H1 (cell line): ENCODE data around the gene TMBIM1. TPM values are rescaled to one million over a fixed set of nuclear protein-coding genes. Genes with fewer than 3 reads are reported as not detected.

ENCODE experiments used
- CTCF ChIA-PET: fragments of 300-600 bp; sonication (Branson Sonifier 250); formaldehyde crosslinking; loops from one replicate; lab custom pipeline; 2021; ENCODE audit not compliant: partially characterized antibody; lab: Charles Lee
- POLR2A ChIA-PET: fragments of 300-600 bp; sonication (Branson Sonifier 250); formaldehyde crosslinking; loops from one replicate; lab custom pipeline; 2021; ENCODE audit warnings: inconsistent platforms; ENCODE audit not compliant: partially characterized antibody; lab: Charles Lee
- DNase-seq, 2 experiments: peaks; one replicate each; pipeline versions ENCODE4 v3.0.0 to v3.0.0-alpha.2; 2010 to 2022; ENCODE audit warnings: low spot score in 2 of 2, low read depth in 1 of 2, mixed read lengths in 1 of 2
- FAIRE-seq: peaks from 2 replicates; lab custom pipeline; 2011; peaks lifted over from hg19 to GRCh38; lab: Jason Lieb, UNC
- H2AFZ ChIP-seq: 2 replicates; pipeline ENCODE4 v1.8.1; 2012; ENCODE audit warnings: low read length, inconsistent platforms
- H2AK5ac ChIP-seq: 2 replicates; pipeline ENCODE4 v1.6.1; 2013; ENCODE audit warnings: low read depth, low read length
- H2BK120ac ChIP-seq: replicated peaks from 2 replicates; pipeline ENCODE3; 2013; ENCODE audit warnings: low read depth, low read length, inconsistent platforms
- H2BK12ac ChIP-seq: 2 replicates; pipeline ENCODE4 v1.6.1; 2013; ENCODE audit warnings: low read depth, low read length
- H2BK15ac ChIP-seq: 2 replicates; pipeline ENCODE4 v1.6.1; 2013; ENCODE audit warnings: low read length
- H2BK20ac ChIP-seq: 2 replicates; pipeline ENCODE4 v1.6.1; 2013; ENCODE audit warnings: low read length
- H2BK5ac ChIP-seq: 2 replicates; pipeline ENCODE4 v1.6.1; 2013; ENCODE audit warnings: low read depth, low read length
- H3K14ac ChIP-seq: 2 replicates; pipeline ENCODE4 v1.6.1; 2013; ENCODE audit warnings: inconsistent platforms; ENCODE audit not compliant: insufficient read length
- H3K18ac ChIP-seq: 2 replicates; pipeline ENCODE4 v1.6.1; 2013; ENCODE audit warnings: low read length; ENCODE audit errors: extremely low read depth
- H3K23ac ChIP-seq: 2 replicates; pipeline ENCODE4 v1.6.1; 2013; ENCODE audit warnings: inconsistent platforms; ENCODE audit not compliant: insufficient read length
- H3K23me2 ChIP-seq: 2 replicates; pipeline ENCODE4 v1.6.1; 2013; ENCODE audit warnings: low read depth, low read length
- H3K27ac ChIP-seq: 2 replicates; pipeline ENCODE4 v1.6.1; 2011; ENCODE audit warnings: low read depth, low read length, inconsistent platforms
- H3K27me3 ChIP-seq, 4 experiments: replicated peaks in 1 of 4; 1 replicate in 1 of 4; 2 replicates in 3 of 4; pipeline versions ENCODE4 v1.6.1 to v1.8.1; 2011 to 2013; ENCODE audit warnings: low read length in 3 of 4, mild to moderate bottlenecking in 3 of 4, inconsistent platforms in 2 of 4, mixed read lengths in 2 of 4, moderate library complexity in 1 of 4; ENCODE audit not compliant: control insufficient read depth in 3 of 4, insufficient read depth in 3 of 4; ENCODE audit errors: extremely low read depth in 1 of 4
- H3K36me3 ChIP-seq, 4 experiments: 2 replicates each; pipeline versions ENCODE4 v1.6.1 to v1.8.1; 2011 to 2013; ENCODE audit warnings: mild to moderate bottlenecking in 4 of 4, low read length in 3 of 4, moderate library complexity in 2 of 4, control low read depth in 1 of 4, inconsistent platforms in 1 of 4; ENCODE audit not compliant: insufficient read depth in 4 of 4, control insufficient read depth in 2 of 4
- H3K4ac ChIP-seq: replicated peaks from 2 replicates; pipeline ENCODE3; 2013; ENCODE audit warnings: low read length, low read depth, mixed read lengths, inconsistent platforms; ENCODE audit not compliant: insufficient read length
- H3K4me1 ChIP-seq, 4 experiments: replicated peaks in 1 of 4; 1 replicate in 1 of 4; 2 replicates in 3 of 4; pipeline versions ENCODE4 v1.6.1 to v1.8.1; 2011 to 2013; ENCODE audit warnings: low read length in 3 of 4, inconsistent platforms in 2 of 4, mixed read lengths in 1 of 4; ENCODE audit not compliant: insufficient read depth in 4 of 4, control insufficient read depth in 3 of 4
- H3K4me2 ChIP-seq, 2 experiments: 2 replicates each; pipeline versions ENCODE4 v1.6.1 to v1.8.1; 2011 to 2013; ENCODE audit warnings: low read depth in 2 of 2, low read length in 2 of 2, control low read depth in 1 of 2, inconsistent platforms in 1 of 2, mild to moderate bottlenecking in 1 of 2; ENCODE audit not compliant: insufficient read depth in 1 of 2
- H3K4me3 ChIP-seq, 4 experiments: fragments of 200-600, 300-600 bp in 1 of 4; sonication (generic), shearing (Covaris generic), sonication (Bioruptor Twin) in 1 of 4; 2 replicates each; pipeline versions ENCODE4 v1.5.1 to v1.8.1; 2011 to 2016; ENCODE audit warnings: low read length in 4 of 4, low read depth in 3 of 4, control low read depth in 2 of 4, inconsistent platforms in 2 of 4, mild to moderate bottlenecking in 2 of 4, mixed read lengths in 1 of 4, moderate library complexity in 1 of 4; ENCODE audit not compliant: insufficient read depth in 2 of 4; ENCODE audit errors: extremely low read depth in 1 of 4
- H3K56ac ChIP-seq: replicated peaks from 2 replicates; pipeline ENCODE3; 2013; ENCODE audit warnings: low read depth, mild to moderate bottlenecking, mixed read lengths, low read length, inconsistent platforms; ENCODE audit not compliant: insufficient read length
- H3K79me1 ChIP-seq: 2 replicates; pipeline ENCODE4 v1.6.1; 2013; ENCODE audit warnings: low read depth, low read length, control low read depth
- H3K79me2 ChIP-seq, 2 experiments: 2 replicates each; pipeline versions ENCODE4 v1.6.1 to v1.8.1; 2012 to 2013; ENCODE audit warnings: low read length in 2 of 2, mild to moderate bottlenecking in 2 of 2, inconsistent platforms in 1 of 2; ENCODE audit not compliant: insufficient read depth in 2 of 2, control insufficient read depth in 1 of 2
- H3K9ac ChIP-seq, 4 experiments: replicated peaks in 1 of 4; 1 replicate in 1 of 4; 2 replicates in 3 of 4; pipeline versions ENCODE4 v1.6.1 to v1.8.1; 2011 to 2013; ENCODE audit warnings: low read depth in 3 of 4, low read length in 3 of 4, control low read depth in 2 of 4, mild to moderate bottlenecking in 2 of 4, moderate library complexity in 2 of 4, inconsistent platforms in 1 of 4; ENCODE audit errors: extremely low read depth in 1 of 4
- H3K9me3 ChIP-seq, 2 experiments: 2 replicates each; pipeline versions ENCODE4 v1.6.1 to v1.8.1; 2012 to 2013; ENCODE audit warnings: mild to moderate bottlenecking in 2 of 2, moderate library complexity in 2 of 2, control low read depth in 1 of 2, inconsistent platforms in 1 of 2, low read depth in 1 of 2, low read length in 1 of 2, mixed read lengths in 1 of 2; ENCODE audit not compliant: insufficient read depth in 2 of 2
- H4K20me1 ChIP-seq, 2 experiments: replicated peaks in 1 of 2; 2 replicates each; pipeline versions ENCODE3 to v1.8.1; 2011 to 2013; ENCODE audit warnings: inconsistent platforms in 2 of 2, low read length in 2 of 2, mild to moderate bottlenecking in 1 of 2; ENCODE audit not compliant: insufficient read depth in 2 of 2, control insufficient read depth in 1 of 2
- H4K5ac ChIP-seq: 2 replicates; pipeline ENCODE4 v1.6.1; 2013; ENCODE audit warnings: low read length, low read depth, mixed read lengths, inconsistent platforms; ENCODE audit not compliant: insufficient read length
- H4K8ac ChIP-seq: 2 replicates; pipeline ENCODE4 v1.8.0; 2013; ENCODE audit warnings: mild to moderate bottlenecking, moderate library complexity, low read length, inconsistent platforms; ENCODE audit not compliant: insufficient read depth; ENCODE audit errors: extremely low read depth
- H4K91ac ChIP-seq: replicated peaks from 2 replicates; pipeline ENCODE3; 2013; ENCODE audit warnings: low read length, mixed read lengths, inconsistent platforms; ENCODE audit not compliant: insufficient read length
- BACH1 ChIP-seq: IDR thresholded peaks from 2 replicates; pipeline ENCODE4 v1.6.1; 2012; ENCODE audit warnings: low read length, improper control_type of control experiment
- BCL11A ChIP-seq, 2 experiments: IDR thresholded peaks; one replicate each; pipeline ENCODE4 v1.6.1; 2011; ENCODE audit warnings: low read depth in 2 of 2, low read length in 2 of 2, mild to moderate bottlenecking in 2 of 2
- RAD21 ChIP-seq, 2 experiments: IDR thresholded peaks in 1 of 2; conservative IDR thresholded peaks in 1 of 2; 2 replicates each; pipeline ENCODE4 v1.6.1; 2011; ENCODE audit warnings: low read depth in 2 of 2, low read length in 2 of 2, improper control_type of control experiment in 1 of 2, inconsistent platforms in 1 of 2, mild to moderate bottlenecking in 1 of 2, moderate library complexity in 1 of 2
- SAP30 ChIP-seq: fragments of 300-600 bp; sonication (generic); IDR thresholded peaks from 2 replicates; pipeline ENCODE4 v1.7.1; 2012; ENCODE audit warnings: low read length, moderate library complexity, mild to moderate bottlenecking, inconsistent platforms; ENCODE audit not compliant: insufficient read depth, insufficient replicate concordance
- SIN3A ChIP-seq, 2 experiments: IDR thresholded peaks in 1 of 2; conservative IDR thresholded peaks in 1 of 2; 2 replicates each; pipeline ENCODE4 v1.6.1; 2011 to 2012; ENCODE audit warnings: low read length in 2 of 2, improper control_type of control experiment in 1 of 2, low read depth in 1 of 2, mild to moderate bottlenecking in 1 of 2
- SIRT6 ChIP-seq: IDR thresholded peaks from one replicate; pipeline ENCODE4 v1.7.1; 2012; ENCODE audit warnings: low read length, inconsistent platforms
- WGBS, 2 experiments: shearing (Covaris generic) in 1 of 2; methylation state at CpG; one replicate each; pipeline versions ENCODE4 v1.1.6 to v1.1.7; 2013 to 2015; ENCODE audit warnings: low lambda C conversion rate in 2 of 2, mixed read lengths in 2 of 2, inconsistent platforms in 1 of 2, low coverage in 1 of 2, missing lambda C conversion rate in 1 of 2; ENCODE audit not compliant: insufficient replicate concordance in 2 of 2, insufficient coverage in 1 of 2, insufficient read length in 1 of 2; ENCODE audit errors: extremely low coverage in 1 of 2, missing lambda C conversion rate in 1 of 2; 5-methylcytosine and 5-hydroxymethylcytosine counted together
- polyA plus RNA-seq, 7 experiments: library from polyadenylated mRNA; depleted of rRNA in 3 of 7; stranded (reverse) in 5 of 7; unstranded in 2 of 7; fragments of >200 nt in 5 of 7; fragments of 200-250 nt in 2 of 7; gene quantifications; 1 replicate in 5 of 7; 2 replicates in 1 of 7; 4 replicates in 1 of 7; pipeline versions ENCODE4 v1.2.1 to v1.2.3, GENCODE V29; 2011 to 2013; ENCODE audit warnings: missing spikeins in 2 of 7, mixed read lengths in 2 of 7
- total RNA-seq: library from RNA; stranded (reverse); fragmentation: NEBNext Ultra II Directional; extraction: Animal tissue kit (Norgen Biotek cat#: 25700); gene quantifications from 2 replicates; pipeline ENCODE4 v1.2.1, GENCODE V29; 2021

Gene TMBIM1
- total and polyA plus RNA-seq, 2 of the 8 experiments (the other 6 are each of a cell fraction or from before 2014, with no cell fraction given): 22.1 to 36.8 TPM

DNA sequence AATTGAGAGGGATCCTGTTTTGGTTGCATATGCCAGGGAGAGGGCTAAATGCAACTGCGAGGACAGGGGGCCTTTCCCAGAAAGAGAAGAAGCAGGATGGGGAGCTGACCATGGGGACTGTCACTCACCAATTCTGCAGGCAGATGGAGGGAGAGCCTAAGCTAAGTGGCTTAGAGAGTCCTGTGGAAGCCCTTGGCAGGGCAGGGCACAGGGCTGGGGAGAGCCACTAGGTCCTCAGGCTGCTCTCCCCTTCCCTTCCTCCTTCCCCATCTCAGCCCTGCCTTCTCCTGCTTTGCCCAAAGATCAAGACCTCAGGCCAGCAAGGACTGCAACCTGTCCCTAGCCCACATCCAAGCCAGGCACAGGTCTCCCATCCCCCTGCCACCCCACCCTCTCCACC lies 40.0 kb upstream of the TMBIM1 start:
- TF ChIP-seq SAP30: no peak
- TF ChIP-seq SIN3A (conservative IDR thresholded peaks at IDR 0.05 in 1 of 2, IDR thresholded peaks at IDR 0.05 in 1 of 2; ENCODE audit: low read depth in 1 of 2, low read length in 2 of 2): no peak
- TF ChIP-seq BACH1: no peak
- TF ChIP-seq SIRT6: no peak
- TF ChIP-seq BCL11A (IDR thresholded peaks at IDR 0.05; ENCODE audit: low read depth in 2 of 2, low read length in 2 of 2): no peak
- TF ChIP-seq RAD21 (IDR thresholded peaks at IDR 0.05 in 1 of 2, conservative IDR thresholded peaks at IDR 0.05 in 1 of 2; ENCODE audit: low read depth in 2 of 2, low read length in 2 of 2): peak in 1 of 2 experiments; percentile 15; a peak in 1 of 4 replicates
- DNase-seq (no peak), FAIRE-seq (no peak)
- Histone ChIP-seq H3K4ac (no peak overlapping the region), H4K20me1 (no peaks in the 10 kb centered on the region), H3K18ac (no peak overlapping the region), H3K4me1 (peaks cover 0 to 9% (median 3%) of the 10 kb centered on the region in 4 experiments; a peak in 6 of 7 replicates), H3K4me2 (no peak overlapping the region), H4K5ac (no peak overlapping the region), H3K9me3 (no peaks in the 10 kb centered on the region), H2BK15ac (0 out of 2 replicates have a peak overlapping the region, but pooled peaks have one; percentile 5), H2BK5ac (no peak overlapping the region), H2AFZ (no peak overlapping the region), H2BK20ac (no peak overlapping the region), H3K27ac (no peak overlapping the region), H3K79me2 (no peaks in the 10 kb centered on the region), H3K79me1 (no peaks in the 10 kb centered on the region), H3K56ac (no peak overlapping the region), H3K23ac (no peak overlapping the region), H3K14ac (no peak overlapping the region), H2BK120ac (no peak overlapping the region), H3K4me3 (no peak overlapping the region), H3K36me3 (no peaks in the 10 kb centered on the region), H3K9ac (no peak overlapping the region), H3K27me3 (no peaks in the 10 kb centered on the region), H4K8ac (peak overlapping the region; percentile 36), H3K23me2 (no peaks in the 10 kb centered on the region), H2AK5ac (peak overlapping the region; percentile 90), H4K91ac (no peak overlapping the region), H2BK12ac (peak overlapping the region; percentile 87)
- WGBS, 2 experiments: 75% methylated on average over 1 of the region's 1 CpG; no CpG with 5 or more reads in 1 of the 2 experiments
- ChIA-PET CTCF (interaction anchor here (1.2 to 4.0 kb wide), 7 partner anchors 7 to 40 kb away, joined by 3 to 24 read pairs (median 8); partner anchors contain the start of genes CATIP and TMBIM1), POLR2A (interaction anchor here (0.7 to 2.5 kb wide), 3 partner anchors 9 to 64 kb away, joined by 3 to 13 read pairs (median 3); no protein-coding TSS in a partner anchor)
